Measurements from ENCODE around the gene RNF126.

The RNF126 gene

GRCh38 chr19:658059-658839, 4.8 kb downstream of the RNF126 start:
- no peak for TF ChIP-seq CTCF (IDR thresholded peaks at IDR 0.05; ENCODE audit: low read depth, low read length)
- H3K4me3 ChIP-seq (ENCODE audit: low read depth, low read length), result no peak overlapping the region

- TF ChIP-seq CTCF (IDR thresholded peaks at IDR 0.05; ENCODE audit: low read depth, low read length), result no peak
These were observed 5.4 kb downstream of the RNF126 start for GRCh38 chr19:657611-658010.

DNA sequence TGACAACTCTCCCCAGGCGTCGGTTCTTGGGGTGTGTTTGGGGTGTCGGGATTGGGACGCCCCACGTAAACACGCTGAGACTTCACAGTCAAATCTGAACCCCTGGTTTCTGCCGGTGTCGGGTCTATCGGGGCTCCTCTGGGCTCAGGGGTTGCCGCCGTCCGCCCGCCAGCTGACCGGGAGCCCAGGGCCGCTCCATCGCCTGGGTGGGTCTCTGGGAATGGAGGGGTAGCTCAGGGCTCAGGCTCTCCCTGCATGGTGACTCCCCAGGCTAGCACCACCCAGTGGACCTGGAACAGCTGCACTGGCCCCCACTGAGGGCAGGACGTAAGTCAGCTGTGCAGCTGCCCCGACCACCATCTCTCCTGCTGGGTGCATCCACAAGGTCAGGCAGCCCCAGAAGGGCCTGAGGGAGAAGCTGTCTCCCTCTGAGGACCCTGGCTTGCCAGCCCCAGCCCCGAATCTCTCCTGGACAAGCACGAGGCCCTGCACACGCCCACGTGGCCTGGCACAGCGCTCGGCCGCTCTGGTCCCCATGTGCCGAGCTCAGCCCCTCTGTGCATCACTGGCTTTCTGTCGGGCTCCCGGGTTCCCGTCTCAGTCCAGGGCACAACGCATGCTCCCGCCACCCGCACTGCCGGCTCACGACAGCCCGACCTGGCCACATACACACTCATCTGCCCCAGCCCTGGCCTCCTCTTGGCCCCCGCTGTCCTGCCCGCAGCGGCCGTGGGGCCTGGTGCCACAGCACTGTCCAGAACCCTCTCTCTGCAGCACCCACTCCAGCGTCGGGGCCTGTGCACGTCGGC, 6.1 kb downstream of the RNF126 start:
- no peak overlapping the region for H3K4me3 ChIP-seq (ENCODE audit: low read depth, low read length)
- TF ChIP-seq CTCF (IDR thresholded peaks at IDR 0.05; ENCODE audit: low read depth, low read length), result no peak

More at GRCh38 chr19:657611-658010, 5.4 kb downstream of the RNF126 start:
- H3K4me3 ChIP-seq (ENCODE audit: low read depth, low read length), result no peak overlapping the region

DNA sequence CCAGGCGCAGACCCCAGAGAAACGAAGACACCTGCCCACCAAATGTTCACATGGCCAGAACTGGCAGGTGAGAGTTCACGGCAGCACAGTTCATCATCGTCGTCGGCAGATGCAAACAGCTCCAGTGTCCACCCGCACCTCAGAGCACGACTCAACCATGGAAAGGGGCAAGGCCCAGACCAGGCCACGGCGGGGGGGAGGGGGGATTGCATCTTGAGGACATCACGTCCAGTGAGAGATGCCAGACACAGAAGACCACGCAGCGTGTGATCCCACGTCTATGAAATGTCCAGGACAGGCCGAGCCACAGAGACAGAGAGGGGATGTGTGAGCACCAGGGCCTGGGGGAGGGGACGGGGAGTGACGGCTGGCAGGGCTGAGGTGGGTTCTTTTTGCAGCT, 7.3 kb downstream of the RNF126 start:
- TF ChIP-seq CTCF (IDR thresholded peaks at IDR 0.05; ENCODE audit: low read depth, low read length), result no peak
- no peak overlapping the region for H3K4me3 ChIP-seq (ENCODE audit: low read depth, low read length)

DNA sequence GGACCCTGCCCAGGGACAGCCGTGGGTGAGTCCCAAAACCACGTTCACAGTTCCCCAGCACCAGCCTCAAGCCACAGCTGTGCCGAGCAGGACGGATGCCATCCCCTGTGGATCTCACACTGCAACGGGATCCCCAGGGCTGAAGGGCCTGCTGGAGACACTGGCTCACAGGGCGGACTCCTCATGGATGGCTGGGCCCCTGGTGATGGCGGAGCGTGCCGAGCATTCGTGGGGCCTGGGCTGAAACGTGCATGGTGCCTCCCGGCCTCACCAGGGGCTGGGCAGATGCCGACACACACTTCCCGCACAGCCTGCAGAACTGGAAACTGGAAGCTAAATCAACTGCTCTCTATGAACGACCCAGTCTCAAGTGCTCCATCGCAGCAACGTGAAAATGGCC, 9.6 kb downstream of the RNF126 start:
- no peak for TF ChIP-seq CTCF (IDR thresholded peaks at IDR 0.05; ENCODE audit: low read depth, low read length)
- no peak overlapping the region for H3K4me3 ChIP-seq (ENCODE audit: low read depth, low read length)

- no peak for TF ChIP-seq CTCF (IDR thresholded peaks at IDR 0.05; ENCODE audit: low read depth, low read length)
- no peak overlapping the region for H3K4me3 ChIP-seq (ENCODE audit: low read depth, low read length)
These were observed 10.3 kb downstream of the RNF126 start for GRCh38 chr19:652467-653389.

All from WI38 (cell line).